Erythroblast (primary cell): ENCODE results near the gene USP5.
"Not testable (repeated sequence)": the region's sequence is repeated elsewhere in the genome, so short reads cannot be mapped to it uniquely, and the experiment has no call there.

Source experiments
- DNase-seq, 2 experiments: peaks; one replicate each; lab custom pipeline; 2025; lab: John Stamatoyannopoulos, UW
- GATA1 ChIP-seq: IDR thresholded peaks from 2 replicates; pipeline ENCODE4 v1.6.1; 2011; ENCODE audit warnings: low read depth, mild to moderate bottlenecking, control low read depth, low read length, moderate library complexity
- POLR2A ChIP-seq: IDR thresholded peaks from 2 replicates; pipeline ENCODE4 v1.6.1; 2011; ENCODE audit warnings: mild to moderate bottlenecking, low read length

Gene USP5

GRCh38 chr12:6904280-6905276 is 52.6 kb downstream of the USP5 start, which contains the start of gene LRRC23:
Gene LRRC23, plus strand, starts transcription at chr12:6904822. Its CDS starts 812 bp downstream, at chr12:6905634.
- DNase-seq, result peak; percentile 96 to 97
- peak; percentile 71 for TF ChIP-seq POLR2A
- TF ChIP-seq GATA1, result no peak

- DNase-seq, result peak; percentile 38 to 58
- TF ChIP-seq POLR2A, result no peak
- no peak for TF ChIP-seq GATA1
Measured at GRCh38 chr12:6905414-6906040, 53.6 kb downstream of the USP5 start.

GRCh38 chr12:6908141-6908540 is 56.2 kb downstream of the USP5 start:
- not testable (repeated sequence) for DNase-seq

- no peak for DNase-seq
- no peak for TF ChIP-seq POLR2A
- TF ChIP-seq GATA1, result no peak
Measured at GRCh38 chr12:6909421-6910145, 57.6 kb downstream of the USP5 start.

DNA sequence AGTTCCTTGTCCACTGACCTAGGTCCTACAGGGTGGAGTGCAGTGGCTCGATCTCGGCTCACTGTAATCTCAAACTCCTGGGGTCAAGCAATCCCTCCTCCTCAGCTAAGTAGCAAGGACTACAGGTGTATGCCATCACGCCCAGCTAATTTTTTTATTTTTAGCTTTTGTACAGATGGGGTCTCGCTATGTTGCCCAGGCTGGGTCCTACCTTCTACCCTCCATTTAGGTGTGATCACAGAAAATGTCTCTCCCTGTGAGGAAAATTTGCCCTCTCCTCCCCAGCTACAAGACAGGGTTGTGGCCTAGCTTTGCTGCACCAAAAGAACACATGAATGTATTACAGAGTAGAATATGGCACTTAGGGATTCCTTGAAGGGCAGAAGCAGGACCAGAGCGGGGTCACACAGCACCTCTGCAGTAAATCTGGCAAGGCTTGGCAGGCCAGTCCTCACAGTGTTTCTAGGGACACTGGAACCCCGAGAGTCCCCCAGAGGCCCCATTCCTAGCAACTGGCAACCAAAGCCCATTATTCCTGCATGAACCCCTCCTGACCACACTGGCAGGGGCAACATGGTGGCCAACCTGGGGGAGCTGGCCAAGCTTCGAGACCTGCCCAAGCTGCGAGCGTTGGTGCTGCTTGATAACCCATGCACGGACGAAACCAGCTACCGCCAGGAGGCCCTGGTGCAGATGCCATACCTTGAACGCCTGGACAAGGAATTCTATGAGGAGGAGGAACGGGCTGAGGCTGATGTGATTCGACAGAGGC is 60.4 kb downstream of the USP5 start:
- TF ChIP-seq POLR2A, result no peak
- TF ChIP-seq GATA1, result no peak
- DNase-seq, result no peak

DNA sequence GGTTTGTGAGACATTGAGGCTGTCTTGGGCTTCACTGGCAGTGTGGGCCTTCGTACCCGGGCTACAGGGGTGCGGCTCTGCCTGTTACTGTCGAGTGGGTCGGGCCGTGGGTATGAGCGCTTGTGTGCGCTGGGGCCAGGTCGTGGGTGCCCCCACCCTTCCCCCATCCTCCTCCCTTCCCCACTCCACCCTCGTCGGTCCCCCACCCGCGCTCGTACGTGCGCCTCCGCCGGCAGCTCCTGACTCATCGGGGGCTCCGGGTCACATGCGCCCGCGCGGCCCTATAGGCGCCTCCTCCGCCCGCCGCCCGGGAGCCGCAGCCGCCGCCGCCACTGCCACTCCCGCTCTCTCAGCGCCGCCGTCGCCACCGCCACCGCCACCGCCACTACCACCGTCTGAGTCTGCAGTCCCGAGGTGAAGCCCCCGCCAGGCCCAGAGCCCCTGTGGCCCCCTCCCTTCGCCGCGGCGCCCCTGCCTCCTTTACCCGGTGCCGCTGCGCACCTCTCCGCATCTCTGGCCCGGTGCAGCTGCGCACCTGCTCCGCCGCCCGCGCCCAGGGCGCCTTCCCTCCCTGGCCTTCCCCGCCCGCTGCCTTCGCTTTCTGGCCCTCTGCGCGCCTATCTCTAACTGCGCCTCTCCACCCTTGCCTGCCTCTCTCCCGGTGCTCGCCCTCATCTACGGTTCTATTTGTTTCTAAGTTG is 62.4 kb downstream of the USP5 start, which contains the start of gene ENO2:
TSS of gene ENO2 (plus strand) at position 335 of the 701 bp plus-strand sequence. CDS start 1,253 bp downstream, outside the sequence.
- peak; percentile 79 to 87 for DNase-seq
- peak; percentile 33 for TF ChIP-seq POLR2A
- TF ChIP-seq GATA1, result no peak

GRCh38 chr12:6914947-6915788 is 63.2 kb downstream of the USP5 start:
- TF ChIP-seq POLR2A (no peak), GATA1 (no peak)
- DNase-seq, result peak; percentile 57 to 68

DNA sequence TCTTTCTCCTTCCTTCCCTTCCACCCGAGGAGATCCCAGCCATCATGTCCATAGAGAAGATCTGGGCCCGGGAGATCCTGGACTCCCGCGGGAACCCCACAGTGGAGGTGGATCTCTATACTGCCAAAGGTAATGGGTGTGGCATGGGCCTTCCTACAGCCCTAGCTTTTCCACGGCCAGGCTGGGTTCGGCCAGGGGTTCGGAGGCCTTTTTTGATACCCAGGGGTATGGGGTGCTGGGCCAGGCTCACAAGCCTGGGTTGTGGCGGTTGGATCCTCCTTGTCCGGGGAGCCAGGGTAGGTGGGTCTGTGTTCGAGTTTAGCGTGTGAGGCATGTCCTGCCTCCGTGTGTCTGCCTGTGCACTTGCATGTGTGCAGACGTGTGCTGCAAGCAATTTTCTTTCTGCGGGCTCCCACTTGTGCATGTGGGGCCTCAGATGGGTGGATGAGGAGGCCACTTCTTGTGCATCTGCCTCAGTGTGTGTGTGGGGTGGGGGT is 63.9 kb downstream of the USP5 start:
- no peak for TF ChIP-seq POLR2A
- no peak for TF ChIP-seq GATA1
- no peak for DNase-seq
